ENCODE measurements around the gene ST3GAL6. TPM values are rescaled to one million over a fixed set of nuclear protein-coding genes. Genes with fewer than 3 reads are reported as not detected.

ST3GAL6 gene
- total and polyA plus RNA-seq, 10 of the 15 experiments (the other 5 are each of a cell fraction or from before 2014, with no cell fraction given): 19.5 to 41.2 (median 37.4) TPM

GRCh38 chr3:98777801-98778220 is 14.7 kb downstream of the ST3GAL6 start:
- no peak overlapping the region for H3K9ac ChIP-seq (ENCODE audit: control insufficient read depth, insufficient read depth, low read length)
- intact Hi-C loops (cut with micrococcal nuclease; ENCODE audit: unreplicated experiment): no loop called here
- BruUV-seq (replicated peaks): no TSS peak
- no peak overlapping the region for H2AFZ ChIP-seq (ENCODE audit: control insufficient read depth, low read depth, low read length)
- in situ Hi-C loops (cut with MboI): no loop called here
- RAD21 ChIA-PET (ENCODE audit: unreplicated experiment): interaction anchor here (1.3 kb wide), 1 partner anchor 47 kb away, joined by 3 read pairs; no protein-coding TSS in a partner anchor
- H3K27ac ChIP-seq (ENCODE audit: control insufficient read depth, insufficient read depth): no peak overlapping the region
- SMC1A ChIA-PET (ENCODE audit: uncharacterized antibody, unreplicated experiment): interaction anchor here (0.6 to 4.3 kb wide), 9 partner anchors 9 to 175 kb away, joined by 3 to 13 read pairs (median 4); no protein-coding TSS in a partner anchor
- no peak for FAIRE-seq
- H4K20me1 ChIP-seq (ENCODE audit: control insufficient read depth, insufficient read depth): no peaks in the 10 kb centered on the region
- no peak for DNase-seq (ENCODE audit: low read depth, low spot score)
- no peaks in the 10 kb centered on the region for H3K9me3 ChIP-seq (replicated peaks; ENCODE audit: control insufficient read depth, insufficient read depth, low read length)
- no peak overlapping the region for H3K4me2 ChIP-seq (ENCODE audit: control insufficient read depth, insufficient read depth)
- no peak overlapping the region for H3K4me3 ChIP-seq
- H3K27me3 ChIP-seq (replicated peaks in 1 of 2; ENCODE audit: control insufficient read depth in 2 of 2, insufficient read depth in 2 of 2, low read length in 1 of 2): no peaks in the 10 kb centered on the region
- H3K36me3 ChIP-seq (ENCODE audit: control insufficient read depth in 2 of 2, insufficient read depth in 2 of 2, low read length in 1 of 2): peaks cover 2 to 4% of the 10 kb centered on the region in 2 experiments; a peak in 2 of 4 replicates
- ATAC-seq: no peak
- POLR2A ChIA-PET: interaction anchor here (0.6 to 1.2 kb wide), 3 partner anchors 9 to 51 kb away, joined by 3 to 6 read pairs (median 3); no protein-coding TSS in a partner anchor
- no peaks in the 10 kb centered on the region for H3K79me2 ChIP-seq (ENCODE audit: control insufficient read depth, insufficient read depth, low read length)
- no peaks in the 10 kb centered on the region; the same call in 1 of the 2 replicates for H3K4me1 ChIP-seq (ENCODE audit: control insufficient read depth, insufficient read depth, low read length)
- CTCF ChIA-PET: interaction anchor here (0.9 to 2.1 kb wide), 3 partner anchors 19 to 180 kb away, joined by 3 to 8 read pairs (median 3); no protein-coding TSS in a partner anchor
- no peak for TF ChIP-seq KDM1A (IDR thresholded peaks at IDR 0.05; ENCODE audit: borderline replicate concordance)
- TF ChIP-seq SMARCA5 (IDR thresholded peaks at IDR 0.05): no peak
- TF ChIP-seq POLR2AphosphoS2 (IDR thresholded peaks at IDR 0.05; ENCODE audit: low read depth, low read length): no peak
- TF ChIP-seq RUNX3 (IDR thresholded peaks at IDR 0.05; ENCODE audit: low read length): no peak
- TF ChIP-seq GABPA (IDR thresholded peaks at IDR 0.05; ENCODE audit: low read depth): no peak
- no peak for TF ChIP-seq ZNF24 (IDR thresholded peaks at IDR 0.05)

- peak; percentile 11; the same call in 2 of the 3 replicates for ATAC-seq
- no peak for FAIRE-seq
These were observed 15.2 kb downstream of the ST3GAL6 start for GRCh38 chr3:98778383-98778782.

More at GRCh38 chr3:98778383-98778782, 15.2 kb downstream of the ST3GAL6 start:
- Histone ChIP-seq H3K4me2 (ENCODE audit: control insufficient read depth, insufficient read depth) (no peak overlapping the region), H3K9me3 (replicated peaks; ENCODE audit: control insufficient read depth, insufficient read depth, low read length) (no peaks in the 10 kb centered on the region), H3K27me3 (replicated peaks in 1 of 2; ENCODE audit: control insufficient read depth in 2 of 2, insufficient read depth in 2 of 2, low read length in 1 of 2) (no peaks in the 10 kb centered on the region), H3K27ac (ENCODE audit: control insufficient read depth, insufficient read depth) (no peak overlapping the region), H2AFZ (ENCODE audit: control insufficient read depth, low read depth, low read length) (no peak overlapping the region), H4K20me1 (ENCODE audit: control insufficient read depth, insufficient read depth) (no peaks in the 10 kb centered on the region), H3K79me2 (ENCODE audit: control insufficient read depth, insufficient read depth, low read length) (no peaks in the 10 kb centered on the region), H3K4me1 (ENCODE audit: control insufficient read depth, insufficient read depth, low read length) (peaks cover 4% of the 10 kb centered on the region), H3K4me3 (no peak overlapping the region), H3K36me3 (ENCODE audit: control insufficient read depth in 2 of 2, insufficient read depth in 2 of 2, low read length in 1 of 2) (peaks cover 2 to 4% of the 10 kb centered on the region in 2 experiments; a peak in 2 of 4 replicates), H3K9ac (ENCODE audit: control insufficient read depth, insufficient read depth, low read length) (no peak overlapping the region)
- 32% methylated on average over 5 of the region's 5 CpGs for WGBS (ENCODE audit: insufficient coverage, insufficient replicate concordance, low lambda C conversion rate, missing lambda C conversion rate)
- ChIA-PET SMC1A (ENCODE audit: uncharacterized antibody, unreplicated experiment) (interaction anchor here (1.1 to 2.3 kb wide), 6 partner anchors 16 to 175 kb away, joined by 3 to 7 read pairs (median 6); no protein-coding TSS in a partner anchor), RAD21 (ENCODE audit: unreplicated experiment) (interaction anchor here (1.3 kb wide), 1 partner anchor 48 kb away, joined by 3 read pairs; no protein-coding TSS in a partner anchor), POLR2A (interaction anchor here (0.8 to 1.2 kb wide), 3 partner anchors 8 to 49 kb away, joined by 3 read pairs; no protein-coding TSS in a partner anchor), CTCF (interaction anchor here (0.7 to 1.4 kb wide), 5 partner anchors 8 to 181 kb away, joined by 3 to 4 read pairs (median 3); no protein-coding TSS in a partner anchor)
- DNase-seq (ENCODE audit: low read depth, low spot score): no peak
- in situ Hi-C loops (cut with MboI) (no loop called here), intact Hi-C loops (cut with micrococcal nuclease; ENCODE audit: unreplicated experiment) (no loop called here)
- BruUV-seq (replicated peaks): no TSS peak
- TF ChIP-seq SMAD1 (IDR thresholded peaks at IDR 0.05; ENCODE audit: low read depth, partially characterized antibody): no peak
- peak; percentile 76 for TF ChIP-seq RUNX3 (IDR thresholded peaks at IDR 0.05; ENCODE audit: low read length)
